Islet of Langerhans (tissue), 1 donor: Measurements from ENCODE around the gene PPP1R1A.

ENCODE experiments used
- FAIRE-seq: peaks from one replicate; lab custom pipeline; 2011; peaks lifted over from hg19 to GRCh38; lab: Jason Lieb, UNC

Gene PPP1R1A

GRCh38 chr12:54603173-54603814 is 14.8 kb upstream of the PPP1R1A start:
- FAIRE-seq, result peak; percentile 78

DNA sequence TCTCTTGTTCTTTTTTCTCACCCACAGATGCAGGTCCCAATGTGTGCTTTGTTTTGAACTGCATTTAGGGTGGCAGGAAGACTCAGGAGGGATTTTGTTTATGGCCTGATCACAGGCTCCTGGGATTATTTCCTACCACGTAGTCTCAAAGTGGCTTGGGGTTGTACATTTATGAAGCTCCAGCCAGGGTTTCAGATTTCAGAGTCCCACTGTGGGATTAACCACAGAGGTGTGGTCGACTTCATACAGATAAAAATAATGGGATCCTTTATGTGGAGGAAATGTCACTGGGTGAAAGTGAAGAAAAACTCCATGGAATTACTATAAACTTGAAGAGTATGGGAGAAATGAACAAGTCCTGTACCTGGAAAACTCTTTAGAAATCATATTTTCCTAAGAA is 14.2 kb upstream of the PPP1R1A start:
- FAIRE-seq, result no peak

DNA sequence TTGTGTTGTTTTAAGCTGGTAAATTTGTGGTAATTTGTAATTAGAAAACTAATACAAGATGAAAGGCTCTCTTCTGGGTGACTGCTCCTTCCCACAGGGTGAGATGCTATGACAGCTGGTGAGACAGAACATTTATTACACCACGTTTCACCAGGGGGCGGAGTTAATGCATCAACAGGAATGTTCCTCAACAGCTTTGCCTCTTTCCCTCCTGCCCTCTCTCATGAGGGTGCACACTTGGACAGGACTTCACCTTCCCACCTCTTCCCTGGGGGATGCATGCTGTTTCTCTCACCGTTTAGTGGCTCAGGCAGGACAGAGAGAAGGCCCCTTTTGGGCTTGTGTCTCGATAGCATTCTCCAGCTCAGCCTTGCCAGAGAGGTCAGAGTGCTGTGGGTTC is 13.4 kb upstream of the PPP1R1A start:
- FAIRE-seq, result no peak

DNA sequence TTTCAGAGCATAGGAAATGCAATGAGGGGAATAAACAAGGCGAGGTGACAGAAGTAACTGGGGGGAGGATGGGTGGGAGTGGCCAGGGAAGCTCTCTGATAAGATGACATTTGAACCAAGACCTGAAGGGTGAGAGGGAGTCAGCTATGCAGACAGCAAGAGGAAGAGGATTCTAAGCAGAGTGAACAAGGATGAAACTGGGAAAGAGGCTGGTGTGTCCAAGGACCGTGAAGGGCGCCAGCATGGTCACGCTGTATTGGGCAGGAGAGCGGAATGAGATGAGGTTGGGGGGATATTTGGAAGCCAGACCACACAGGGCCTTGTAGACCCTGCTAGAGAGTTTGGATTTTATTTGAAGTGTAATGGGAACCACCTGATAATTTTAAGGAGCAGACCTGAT is 10.5 kb upstream of the PPP1R1A start:
- no peak for FAIRE-seq

GRCh38 chr12:54596526-54596946 is 8.1 kb upstream of the PPP1R1A start:
- FAIRE-seq, result peak; percentile 72

DNA sequence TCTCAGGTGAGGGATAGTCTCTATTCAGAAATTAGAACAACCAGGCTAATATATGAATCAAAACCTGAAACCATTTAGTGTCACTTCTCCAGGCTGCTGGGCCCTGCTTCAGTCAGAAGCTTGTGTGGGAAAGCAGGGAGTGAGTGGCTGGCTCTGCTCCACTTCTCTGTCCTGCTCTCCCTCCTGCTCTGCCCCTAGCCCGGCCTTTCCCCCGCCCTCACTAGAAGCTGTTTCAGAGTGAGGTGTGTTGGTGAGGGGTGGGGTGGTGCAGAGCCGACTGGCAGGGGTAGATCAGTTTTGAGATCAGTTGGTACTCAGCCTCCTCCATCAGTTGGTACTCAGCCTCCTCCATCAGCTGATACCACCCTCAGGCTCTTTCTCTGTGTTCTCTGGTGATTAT is 7.0 kb upstream of the PPP1R1A start:
- no peak for FAIRE-seq

DNA sequence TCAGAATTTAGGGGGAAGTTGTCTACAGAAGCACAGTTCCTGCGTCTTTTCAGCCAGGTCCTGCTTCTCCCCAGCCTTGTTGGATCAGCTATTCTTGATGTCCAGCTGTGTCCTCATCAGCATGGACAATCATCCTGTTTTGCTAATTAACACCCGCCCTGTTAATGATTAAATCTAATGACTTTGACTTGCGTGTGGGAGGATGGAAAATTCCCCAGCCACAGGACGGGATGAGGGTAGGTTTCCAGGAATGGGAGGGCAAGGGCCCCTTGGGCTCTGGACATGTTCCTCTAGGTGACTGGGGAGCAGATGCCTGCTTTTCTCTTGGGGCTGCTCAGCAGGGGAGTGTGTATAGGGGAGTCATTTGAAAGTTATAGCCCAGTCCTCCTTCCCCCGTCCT is 5.3 kb upstream of the PPP1R1A start:
- peak; percentile 94 for FAIRE-seq

DNA sequence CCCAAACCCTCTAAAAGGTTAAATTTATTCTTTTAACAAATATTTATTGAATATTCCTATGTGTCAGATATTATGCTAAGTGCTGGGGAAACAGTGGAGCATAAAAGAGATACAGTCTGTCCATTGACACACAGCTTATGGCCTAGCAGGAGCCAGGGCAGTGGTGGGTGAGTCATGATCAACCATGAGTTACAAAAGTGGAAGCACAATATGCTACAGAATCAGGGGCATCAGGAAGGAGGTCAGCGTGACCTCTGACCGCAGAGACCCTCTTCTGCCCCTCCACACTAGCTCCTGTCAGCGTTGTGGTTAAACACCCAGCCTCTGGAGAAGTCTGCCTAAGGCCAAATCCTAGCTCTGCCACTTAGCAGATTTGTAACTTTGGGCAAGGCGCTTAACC is 4.7 kb upstream of the PPP1R1A start:
- FAIRE-seq, result no peak

GRCh38 chr12:54592316-54592715 is 3.9 kb upstream of the PPP1R1A start:
- FAIRE-seq, result no peak

DNA sequence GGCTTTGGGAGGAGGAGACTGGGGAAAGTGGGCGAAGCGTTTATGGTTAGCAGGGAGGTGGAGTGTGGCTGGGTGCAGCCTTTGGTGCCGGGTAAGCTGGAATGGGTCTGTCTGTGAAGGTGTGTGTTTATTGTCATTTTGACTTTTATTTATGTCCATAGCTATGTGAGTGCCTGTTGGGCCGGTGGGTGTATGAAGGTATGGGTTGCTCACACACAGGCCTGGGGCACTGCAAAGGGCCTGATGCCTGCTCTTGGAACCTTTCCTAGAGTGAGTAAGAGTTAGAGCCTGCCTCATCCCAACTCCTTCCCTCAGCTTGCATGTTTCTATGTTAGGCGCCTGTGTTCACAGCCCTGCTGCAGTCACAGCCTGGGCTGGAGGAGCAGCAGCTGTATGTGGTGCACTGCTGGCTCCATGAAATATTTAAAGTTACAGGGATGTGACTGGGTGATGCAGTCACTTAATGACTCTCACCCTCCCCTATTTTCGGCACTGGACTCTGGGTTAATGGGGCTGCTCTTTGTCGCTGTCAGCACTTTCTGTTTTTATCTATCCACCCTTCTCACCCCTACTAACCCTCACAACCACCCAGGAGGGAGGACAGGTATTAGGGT is 2.6 kb upstream of the PPP1R1A start:
- no peak for FAIRE-seq

DNA sequence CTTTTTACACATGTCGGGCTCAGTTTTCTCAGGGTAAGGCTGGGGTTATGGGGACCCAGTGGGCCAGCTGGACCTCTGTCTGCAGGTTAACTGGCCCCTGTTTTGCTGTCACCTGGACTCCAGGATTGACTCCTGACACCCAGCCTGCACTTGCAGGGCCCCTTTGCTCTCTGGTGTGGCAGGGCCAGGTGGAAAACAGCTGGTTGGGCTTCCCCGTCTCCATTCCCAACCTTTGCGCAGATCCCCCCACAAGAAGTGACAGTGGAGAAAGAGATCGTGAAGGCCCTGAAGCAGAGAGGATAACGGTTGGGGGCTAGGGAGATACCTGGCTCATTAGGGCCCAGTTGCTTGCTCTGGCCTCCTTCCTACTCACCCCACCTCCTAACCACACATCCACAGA is 1.5 kb upstream of the PPP1R1A start:
- no peak for FAIRE-seq

DNA sequence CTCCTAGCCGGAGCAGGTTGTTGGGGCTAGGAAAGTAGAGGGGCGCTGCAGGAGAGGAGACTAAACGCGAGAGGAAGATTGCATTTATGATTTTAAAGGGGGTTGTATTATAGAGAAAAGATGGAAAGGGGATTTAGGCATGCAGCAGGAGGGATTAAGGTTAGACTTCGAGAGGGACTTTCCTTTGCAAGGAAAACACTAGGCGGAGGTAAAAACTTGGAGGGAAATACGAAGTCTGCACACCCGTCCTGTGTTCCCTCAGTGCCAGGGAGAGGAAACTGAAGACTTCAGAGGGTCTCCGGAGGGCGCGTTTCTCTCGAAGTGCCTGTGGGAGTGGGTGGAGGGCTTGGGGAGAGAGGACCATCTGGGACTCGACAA is 420 bp upstream of the PPP1R1A start:
- FAIRE-seq, result no peak

- no peak for FAIRE-seq
Measured at GRCh38 chr12:54587315-54587873, 1.1 kb downstream of the PPP1R1A start.

DNA sequence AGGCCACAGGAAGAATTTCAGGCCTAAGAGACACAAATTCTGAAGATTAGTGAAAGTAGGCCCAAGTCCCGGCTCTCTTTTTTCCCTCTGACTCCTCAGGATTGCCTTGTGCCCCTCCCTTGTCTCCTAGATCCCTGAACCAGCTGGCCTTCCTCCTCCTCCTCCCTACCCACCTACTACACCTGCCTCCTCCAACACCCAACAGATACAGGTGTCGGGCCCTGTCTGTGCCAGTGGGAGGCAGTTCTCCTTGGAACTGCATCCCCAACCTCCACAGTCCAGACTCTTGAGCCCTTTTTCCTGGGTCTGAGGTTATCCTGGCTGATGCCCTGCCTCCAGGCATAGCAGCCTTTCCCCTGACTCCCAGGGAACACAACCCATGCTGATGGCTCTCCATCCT is 1.8 kb downstream of the PPP1R1A start:
- FAIRE-seq, result no peak

DNA sequence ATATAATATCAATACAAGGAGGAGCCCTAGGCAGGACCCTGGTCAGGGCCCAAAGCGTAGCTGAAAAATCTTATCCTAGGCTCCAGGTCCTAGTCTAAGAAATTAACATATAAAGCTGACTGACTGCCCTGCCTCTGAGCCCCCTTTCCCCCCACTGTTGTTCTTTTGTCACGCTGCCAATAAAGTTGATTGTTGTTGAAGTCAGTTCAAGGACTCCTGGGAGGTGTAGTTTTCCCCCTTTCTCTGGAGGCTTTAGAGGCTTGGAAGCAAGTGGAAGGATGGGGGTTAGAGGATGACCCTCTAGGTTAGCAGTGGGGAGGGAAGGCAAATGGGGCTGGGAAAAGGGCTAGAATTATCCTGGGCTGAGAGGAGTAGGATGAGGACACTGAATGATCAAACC is 3.2 kb downstream of the PPP1R1A start:
- no peak for FAIRE-seq

- FAIRE-seq, result no peak
Measured at GRCh38 chr12:54584128-54584527, 4.3 kb downstream of the PPP1R1A start.

DNA sequence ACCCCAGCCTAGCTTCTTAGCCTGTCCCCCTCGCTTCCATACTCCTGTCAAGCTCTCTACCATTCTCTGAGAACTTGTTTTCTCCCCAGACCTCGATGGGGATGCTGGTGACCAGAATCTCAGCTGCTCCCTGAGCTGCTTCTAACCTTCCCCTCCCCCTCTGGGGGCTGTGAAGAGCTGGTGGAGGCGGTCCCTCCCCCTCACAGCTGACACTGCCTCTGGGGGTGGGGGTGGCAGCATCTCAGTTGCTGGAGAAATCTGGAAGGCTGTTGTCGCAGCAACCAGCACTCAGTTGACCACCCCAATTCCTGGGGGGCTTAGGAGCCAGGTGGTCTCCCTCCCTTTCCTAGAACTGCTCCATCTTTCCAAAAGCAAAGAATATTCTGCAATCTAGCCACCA is 4.7 kb downstream of the PPP1R1A start:
- no peak for FAIRE-seq

- no peak for FAIRE-seq
Measured at GRCh38 chr12:54581412-54581811, 7.0 kb downstream of the PPP1R1A start.

DNA sequence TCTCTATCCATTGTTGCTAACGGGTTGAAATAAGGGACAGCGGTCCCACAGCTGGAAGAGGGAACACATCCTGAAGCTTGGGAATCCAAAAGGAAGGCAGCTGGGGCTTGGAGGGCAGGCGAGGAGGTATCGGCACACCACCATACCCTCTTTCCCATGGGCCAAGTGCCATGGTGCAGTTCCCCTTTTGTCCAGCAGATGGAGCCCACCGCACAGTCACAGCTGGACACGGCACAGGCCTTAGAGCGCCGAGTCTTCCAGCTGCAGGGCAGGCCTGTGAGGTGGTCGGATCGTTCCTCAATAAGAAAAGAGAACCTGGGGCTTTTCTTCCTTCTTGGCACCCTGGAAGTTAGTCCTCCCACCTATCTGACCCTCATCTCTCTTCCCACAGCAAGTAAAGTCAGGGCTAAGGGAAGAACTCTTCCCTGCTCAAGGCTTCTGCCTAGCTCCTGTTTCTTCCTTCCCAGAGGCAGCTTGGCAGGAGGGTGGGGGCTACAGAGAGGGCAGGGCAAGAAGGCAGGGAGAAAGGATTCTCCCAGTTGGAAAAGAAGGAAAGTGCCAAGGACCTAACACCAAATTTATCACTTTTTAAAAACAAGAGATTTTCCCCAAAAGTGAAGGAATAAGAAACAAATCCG is 8.6 kb downstream of the PPP1R1A start:
- no peak for FAIRE-seq

- FAIRE-seq, result no peak
Measured at GRCh38 chr12:54579258-54579657, 9.2 kb downstream of the PPP1R1A start.

DNA sequence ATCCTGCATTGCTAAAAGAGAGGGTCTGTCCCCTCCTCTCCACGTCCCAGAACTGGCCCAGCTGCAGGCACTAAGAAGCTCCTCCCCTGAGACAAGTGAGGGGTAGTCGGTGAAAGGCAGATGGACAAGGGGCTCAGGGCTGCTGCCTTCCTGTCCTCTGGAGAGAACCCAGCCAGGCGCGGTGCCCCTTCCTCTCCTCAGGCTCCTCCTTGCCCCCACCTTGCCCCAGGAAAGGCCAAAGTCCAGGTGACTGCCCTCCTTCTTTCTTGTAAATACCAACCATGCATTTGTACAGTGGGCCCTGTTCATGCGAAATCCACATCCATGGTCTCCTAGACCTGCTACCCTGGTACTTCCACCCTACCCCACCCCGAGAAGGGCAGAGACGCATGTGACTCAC is 9.7 kb downstream of the PPP1R1A start:
- no peak for FAIRE-seq

DNA sequence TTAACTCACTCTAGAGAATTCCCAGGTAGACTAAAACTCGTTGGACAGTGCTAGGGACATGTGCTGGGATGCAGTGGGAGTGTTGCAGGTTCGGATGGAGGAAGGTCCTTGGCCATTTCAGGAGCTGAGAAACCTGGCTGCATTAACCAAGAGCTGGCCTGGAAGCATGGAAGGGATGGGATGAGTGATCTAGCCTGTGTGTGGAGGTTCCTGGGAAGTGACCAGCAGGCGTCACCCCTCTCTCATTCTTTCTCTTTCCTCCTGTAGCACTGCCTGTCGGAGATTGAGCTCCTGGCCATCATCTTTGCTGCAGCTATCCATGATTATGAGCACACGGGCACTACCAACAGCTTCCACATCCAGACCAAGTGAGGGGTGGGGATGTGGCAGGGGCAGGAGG is 15.6 kb downstream of the PPP1R1A start:
- no peak for FAIRE-seq
